K562 (cell line): ENCODE measurements around the gene KDM5A. TPM values are rescaled to one million over a fixed set of nuclear protein-coding genes. Genes with fewer than 3 reads are reported as not detected.
A peak's percentile ranks its signal among the peaks of the same experiment; 100 is the strongest.

Experiments used
- ATF4 ChIP-seq: fragments of 450-650 bp; formaldehyde crosslinking; IDR thresholded peaks from 2 replicates; pipeline ENCODE4 v1.4.0; 2022; ENCODE audit warnings: mild to moderate bottlenecking, moderate library complexity
- BCLAF1 ChIP-seq, 2 experiments: fragments of 450-650 bp in 1 of 2; IDR thresholded peaks; 2 replicates each; pipeline ENCODE4 v1.6.1; 2011 to 2017; ENCODE audit warnings: low read depth in 2 of 2, antibody characterized with exemption in 1 of 2, borderline replicate concordance in 1 of 2, low read length in 1 of 2, mild to moderate bottlenecking in 1 of 2, mixed read lengths in 1 of 2; ENCODE audit not compliant: control insufficient read depth in 1 of 2
- ELF4 ChIP-seq: fragments of 450-650 bp; formaldehyde crosslinking; IDR thresholded peaks from 2 replicates; pipeline ENCODE4 v1.4.0; 2022; ENCODE audit warnings: missing genetic modification characterization
- ETV5 ChIP-seq: sonication (generic); formaldehyde crosslinking; IDR thresholded peaks from 2 replicates; pipeline ENCODE4 v1.4.0; 2020; ENCODE audit warnings: low read depth, mild to moderate bottlenecking, missing genetic modification reagents
- GTF2F1 ChIP-seq: IDR thresholded peaks from 2 replicates; pipeline ENCODE4 v1.6.1; 2011; ENCODE audit warnings: low read depth, low read length, improper control_type of control experiment
- HOMEZ ChIP-seq: fragments of 250-450 bp; sonication (Bioruptor Pico); IDR thresholded peaks from 2 replicates; pipeline ENCODE4 v1.4.0; 2020; ENCODE audit warnings: mild to moderate bottlenecking, moderate library complexity
- ILF3 ChIP-seq: fragments of 450-650 bp; IDR thresholded peaks from 2 replicates; pipeline ENCODE4 v1.6.1; 2018; ENCODE audit warnings: antibody characterized with exemption, mild to moderate bottlenecking, moderate library complexity, borderline replicate concordance
- MEF2D ChIP-seq: conservative IDR thresholded peaks from 2 replicates; pipeline ENCODE4 v1.6.1; 2016; ENCODE audit warnings: low read depth, missing genetic modification characterization, missing compliant biosample characterization
- MLLT1 ChIP-seq, 2 experiments: fragments of 450-650 bp; IDR thresholded peaks; 2 replicates each; pipeline ENCODE4 v1.6.1; 2016
- NR0B1 ChIP-seq: fragments of 450-650 bp; IDR thresholded peaks from one replicate; pipeline ENCODE4 v1.6.1; 2018; ENCODE audit warnings: mild to moderate bottlenecking, moderate library complexity; ENCODE audit not compliant: partially characterized antibody
- RAD51 ChIP-seq: fragments of 450-650 bp; IDR thresholded peaks from 2 replicates; pipeline ENCODE4 v1.7.1; 2016; ENCODE audit warnings: low read depth, mild to moderate bottlenecking, borderline replicate concordance
- SMAD2 ChIP-seq: fragments of 150-350 bp; IDR thresholded peaks from 2 replicates; pipeline ENCODE4 v1.6.1; 2014; ENCODE audit warnings: low read depth, mild to moderate bottlenecking, low read length
- SMARCB1 ChIP-seq: IDR thresholded peaks from 2 replicates; pipeline ENCODE4 v1.6.1; 2011; ENCODE audit warnings: improper control_type of control experiment, low read depth; ENCODE audit not compliant: insufficient read length
- SNIP1 ChIP-seq: fragments of 450-650 bp; IDR thresholded peaks from 2 replicates; pipeline ENCODE4 v1.7.1; 2017; ENCODE audit warnings: low read depth, mild to moderate bottlenecking
- ZFP30 ChIP-seq: fragments of 250-450 bp; sonication (Bioruptor Pico); IDR thresholded peaks from 2 replicates; pipeline ENCODE4 v1.8.0; 2022; ENCODE audit warnings: moderate library complexity, mild to moderate bottlenecking, inconsistent platforms, borderline replicate concordance
- ZKSCAN8 ChIP-seq: fragments of 200-800 bp; sonication (Bioruptor generic); IDR thresholded peaks from 2 replicates; pipeline ENCODE4 v1.6.1; 2016; ENCODE audit warnings: missing genetic modification characterization, missing compliant biosample characterization
- ZNF174 ChIP-seq: fragments of 250-450 bp; sonication (Bioruptor Pico); IDR thresholded peaks from 2 replicates; pipeline ENCODE4 v1.4.0; 2020; ENCODE audit warnings: mild to moderate bottlenecking
- ZNF212 ChIP-seq: fragments of 450-650 bp; formaldehyde crosslinking; IDR thresholded peaks from 2 replicates; pipeline ENCODE4 v1.4.0; 2020; ENCODE audit warnings: mild to moderate bottlenecking
- ZNF584 ChIP-seq: fragments of 200-800 bp; sonication (Bioruptor generic); IDR thresholded peaks from 2 replicates; pipeline ENCODE4 v1.6.1; 2016; ENCODE audit warnings: low read depth, mild to moderate bottlenecking, missing genetic modification characterization, missing compliant biosample characterization
- polyA plus RNA-seq, 8 experiments: library from polyadenylated mRNA; depleted of rRNA in 4 of 8; stranded (reverse) in 5 of 8; unstranded in 3 of 8; fragments of >200 nt; fragmentation: Nextera tagmentation in 2 of 8; fragmentation: Illumina TruSeq in 1 of 8; extraction: Ambion mirVana in 2 of 8; extraction: Trizol in 1 of 8; gene quantifications; 2 replicates each; pipeline versions ENCODE4 v1.2.1 to v1.2.3, GENCODE V29; 2011 to 2014; ENCODE audit warnings: inconsistent platforms in 1 of 8, missing spikeins in 1 of 8
- total RNA-seq, 7 experiments: library from RNA; depleted of rRNA in 6 of 7; stranded (reverse); fragments of >200 nt in 6 of 7; fragmentation: Illumina TruSeq in 2 of 7; extraction: Trizol in 2 of 7; gene quantifications; 2 replicates each; pipeline versions ENCODE4 v1.2.1 to v1.2.3, GENCODE V29; 2011 to 2021; ENCODE audit warnings: low replicate concordance in 1 of 7

KDM5A gene
- total and polyA plus RNA-seq, 9 of the 15 experiments (the other 6 are each of a cell fraction or from before 2014, with no cell fraction given), result 5.5 to 35.1 (median 13.1) TPM

- no peak for TF ChIP-seq BCLAF1 (IDR thresholded peaks at IDR 0.05; ENCODE audit: borderline replicate concordance in 1 of 2, control insufficient read depth in 1 of 2, low read depth in 2 of 2, low read length in 1 of 2)
- TF ChIP-seq ATF4 (CRISPR knock-in tag), result no peak
- no peak for TF ChIP-seq RAD51
- TF ChIP-seq SMARCB1, result no peak
- TF ChIP-seq ZNF174 (CRISPR knock-in tag), result no peak
- no peak for TF ChIP-seq ZFP30
- TF ChIP-seq ZKSCAN8 (CRISPR knock-in tag), result no peak
- TF ChIP-seq SMAD2, result no peak
- TF ChIP-seq MEF2D (tag), result no peak
- TF ChIP-seq SNIP1, result no peak
- peak; percentile 30; the same call in 1 of the 2 replicates for TF ChIP-seq ELF4
- no peak for TF ChIP-seq ZNF212
- TF ChIP-seq ZNF584 (CRISPR knock-in tag), result no peak
- no peak for TF ChIP-seq HOMEZ (CRISPR knock-in tag)
- TF ChIP-seq ETV5 (CRISPR knock-in tag), result no peak
- TF ChIP-seq NR0B1, result no peak
- TF ChIP-seq ILF3, result no peak
- no peak for TF ChIP-seq GTF2F1
- peak; percentile 65 to 80; a peak in 2 of 4 replicates for TF ChIP-seq MLLT1 (IDR thresholded peaks at IDR 0.05)
Measured at GRCh38 chr12:401235-402028, 12.3 kb upstream of the KDM5A start, which contains the start of gene CCDC77 (continued).
